HG03520 (cell line): ENCODE data around the gene MIEF2.

Experiments used
- ATAC-seq: cut with Tn5 transposase; IDR thresholded peaks from one replicate; pipeline ENCODE4 v1.9.1; 2021; ENCODE audit warnings: mild to moderate bottlenecking, moderate library complexity; ENCODE audit not compliant: unreplicated experiment

MIEF2 gene

DNA sequence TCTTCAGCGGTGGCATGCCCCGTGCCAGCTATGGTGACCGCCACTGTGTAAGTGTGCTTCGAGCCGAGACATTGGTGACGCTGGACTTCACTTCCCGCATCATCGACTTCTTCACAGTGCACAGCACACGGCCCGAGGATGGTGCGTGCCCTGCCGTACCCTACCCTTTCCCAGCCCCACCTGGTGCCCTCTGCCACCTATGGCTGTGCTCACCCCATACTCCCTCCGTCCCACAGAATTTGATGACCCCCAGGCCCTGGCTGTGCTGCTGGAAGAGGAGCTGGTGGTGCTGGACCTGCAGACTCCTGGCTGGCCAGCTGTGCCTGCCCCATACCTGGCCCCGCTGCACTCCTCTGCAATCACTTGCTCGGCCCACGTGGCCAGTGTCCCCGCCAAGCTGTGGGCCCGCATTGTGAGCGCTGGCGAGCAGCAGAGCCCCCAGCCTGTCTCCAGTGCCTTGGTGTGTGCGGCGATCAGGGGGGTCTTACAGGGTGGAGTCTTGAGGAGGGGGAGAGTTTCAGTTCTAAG, 25.5 kb upstream of the MIEF2 start:
- ATAC-seq, result no peak

DNA sequence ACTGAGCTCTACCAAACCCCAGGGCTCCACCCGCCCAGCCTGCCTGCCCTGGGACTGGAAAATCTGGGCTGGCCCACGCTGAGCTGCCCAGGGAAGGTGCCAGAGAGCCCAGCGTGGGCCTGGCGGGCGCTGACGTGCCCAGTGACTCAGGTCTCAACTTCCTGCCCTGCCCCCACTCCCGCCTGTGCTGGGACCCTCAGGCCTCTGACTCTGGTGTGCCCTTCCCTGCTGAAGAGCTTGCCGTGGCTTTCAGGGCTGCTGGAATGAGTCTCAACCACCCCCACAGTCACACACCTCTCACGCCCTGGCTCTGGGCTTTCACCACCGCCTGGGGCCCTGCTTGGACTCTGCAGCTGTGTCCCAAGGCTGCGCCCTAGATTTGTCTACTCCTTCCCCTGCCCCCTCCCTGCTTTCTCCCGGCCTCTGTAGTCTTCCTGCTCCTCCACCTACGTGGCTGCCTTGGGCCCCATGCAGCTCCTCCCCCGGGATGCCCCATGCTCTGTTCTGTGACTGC, 24.7 kb upstream of the MIEF2 start:
- no peak for ATAC-seq

DNA sequence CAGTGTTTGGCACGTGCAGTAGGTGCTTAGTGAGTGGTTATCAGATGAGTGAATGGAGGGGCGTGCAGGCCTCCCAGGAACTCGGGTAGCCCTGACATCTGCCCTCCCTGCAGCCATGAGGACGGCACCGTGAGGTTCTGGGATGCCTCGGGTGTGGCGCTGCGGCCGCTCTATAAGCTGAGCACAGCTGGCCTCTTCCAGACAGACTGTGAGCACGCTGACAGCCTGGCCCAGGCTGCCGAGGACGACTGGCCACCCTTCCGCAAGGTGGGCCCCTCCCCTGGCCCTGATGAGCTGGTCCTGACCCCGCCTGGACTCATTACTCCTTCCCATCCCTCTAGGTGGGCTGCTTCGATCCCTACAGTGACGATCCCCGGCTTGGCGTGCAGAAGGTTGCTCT, 24.0 kb upstream of the MIEF2 start:
- ATAC-seq, result no peak

- no peak for ATAC-seq
These were observed 23.0 kb upstream of the MIEF2 start for GRCh38 chr17:18237461-18237860.

DNA sequence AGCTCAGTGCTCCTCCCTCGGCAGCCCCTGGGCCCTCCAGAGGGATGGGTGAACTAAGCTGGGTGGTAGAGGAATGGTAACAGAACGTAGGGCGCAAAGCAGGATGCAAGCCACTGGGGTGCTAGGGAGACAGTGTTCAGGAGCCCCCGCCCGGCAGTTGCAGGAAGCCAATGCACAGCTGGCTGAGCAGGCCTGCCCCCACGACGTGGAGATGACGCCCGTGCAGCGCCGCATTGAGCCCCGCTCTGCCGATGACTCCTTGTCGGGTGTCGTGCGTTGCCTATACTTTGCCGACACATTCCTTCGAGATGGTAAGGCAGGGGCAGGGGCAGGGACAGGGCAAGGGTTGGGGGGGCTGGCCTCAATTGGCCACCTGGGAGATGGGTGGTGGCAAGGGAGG, 22.2 kb upstream of the MIEF2 start:
- ATAC-seq, result no peak

GRCh38 chr17:18240449-18240848, 20.0 kb upstream of the MIEF2 start:
- ATAC-seq, result no peak

GRCh38 chr17:18241229-18241871, 19.1 kb upstream of the MIEF2 start:
- ATAC-seq, result no peak

DNA sequence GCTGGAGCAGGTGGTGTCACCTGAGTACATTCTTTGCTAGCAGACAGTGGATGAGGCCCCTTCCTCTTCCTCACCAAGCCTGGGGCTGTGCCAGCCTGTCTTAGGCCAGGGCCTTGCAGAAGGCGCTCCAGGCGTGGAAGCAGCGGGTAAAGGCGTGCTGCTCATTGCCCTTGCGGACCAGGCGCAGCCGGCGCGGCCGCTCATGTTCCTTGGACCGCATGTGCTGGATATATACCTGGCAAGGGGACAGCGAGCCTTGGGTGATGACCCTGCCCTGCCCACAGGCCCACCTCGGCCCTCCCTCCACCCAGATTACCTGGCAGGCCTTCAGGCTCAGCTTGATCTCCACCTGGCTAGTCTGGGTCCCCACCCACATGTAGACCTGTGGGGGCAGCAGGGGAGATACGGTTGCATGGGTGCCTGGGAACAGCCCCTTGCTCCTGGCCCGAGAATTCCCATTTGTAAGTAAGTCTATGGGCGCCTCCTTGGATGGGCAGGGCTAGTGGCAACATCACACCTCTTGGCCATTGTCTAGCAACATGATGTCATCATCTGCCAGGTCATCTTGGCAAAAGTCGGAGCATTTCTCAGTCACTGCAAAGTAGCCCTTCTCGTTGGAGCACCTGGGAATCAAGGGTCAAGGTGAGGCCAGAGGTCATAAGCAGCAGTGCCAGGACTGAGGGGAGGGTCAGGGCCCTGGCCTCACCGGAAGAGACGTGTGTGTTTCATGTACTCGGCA, 15.3 kb upstream of the MIEF2 start:
- no peak for ATAC-seq

DNA sequence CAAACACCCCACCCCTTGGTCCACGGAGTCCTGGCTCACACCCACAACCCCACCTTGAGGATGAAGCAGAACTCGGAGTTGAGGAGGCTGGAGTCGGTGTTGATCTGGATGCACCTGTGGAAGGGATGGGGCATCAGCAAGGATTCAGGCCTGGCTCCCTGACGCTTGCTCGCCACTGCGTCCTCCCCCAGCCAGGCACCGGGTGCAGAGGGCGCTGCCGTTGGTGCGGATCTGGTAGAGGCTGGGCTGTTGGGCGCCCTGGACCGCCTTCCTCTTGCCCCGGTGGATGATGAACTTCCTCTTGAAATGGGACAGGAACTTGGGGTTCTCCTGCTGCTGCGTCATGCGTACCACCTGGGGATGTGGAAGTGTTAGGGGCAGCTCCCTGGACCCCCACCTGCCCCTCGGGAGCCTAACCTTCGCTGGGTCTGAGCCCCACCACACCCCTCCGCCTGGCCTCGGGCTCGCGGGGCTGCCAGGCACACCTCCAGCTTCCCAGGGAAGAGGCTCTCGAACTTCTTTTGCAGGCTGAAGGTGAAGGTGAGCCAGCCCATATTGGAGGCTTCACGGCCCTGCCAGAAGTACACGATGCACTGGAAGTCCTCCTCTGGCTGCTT, 14.2 kb upstream of the MIEF2 start:
- ATAC-seq, result no peak

DNA sequence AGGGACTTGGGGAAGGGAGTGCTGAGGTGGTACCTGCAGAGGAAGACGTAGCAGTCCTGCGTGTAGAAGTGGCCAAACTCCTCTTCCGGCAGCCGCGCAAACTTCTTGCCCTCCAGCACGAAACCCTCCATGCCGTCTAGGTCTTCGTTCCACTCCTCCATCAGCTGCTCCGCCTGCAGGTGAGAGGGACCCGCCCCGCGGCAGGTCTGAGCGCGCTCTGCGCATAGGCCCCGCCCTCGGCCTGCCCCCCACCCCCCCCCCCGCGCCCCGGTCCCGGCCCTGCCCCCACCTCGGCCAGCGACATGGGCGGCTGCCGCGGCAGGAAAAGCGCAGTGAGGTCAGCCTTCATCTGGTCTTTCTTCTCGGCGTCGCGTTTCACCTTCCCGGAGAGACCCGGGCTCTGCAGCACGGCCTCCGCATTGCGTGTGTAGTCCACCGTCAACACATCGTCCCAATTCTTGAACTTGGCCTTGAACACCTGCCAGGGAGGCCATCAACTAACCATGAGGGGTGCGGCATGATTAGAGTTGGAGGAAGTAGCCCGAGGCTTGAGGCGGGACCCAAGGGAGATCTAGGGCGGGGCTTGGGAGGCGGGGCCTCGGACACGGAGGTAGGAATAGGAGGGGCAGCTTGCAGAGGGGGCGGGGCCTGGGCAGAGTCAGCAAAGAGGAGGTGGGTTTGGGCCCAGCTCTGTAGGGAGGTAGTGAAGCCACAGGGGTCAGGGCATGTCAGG, 13.4 kb upstream of the MIEF2 start:
- no peak for ATAC-seq

- no peak for ATAC-seq
These were observed 12.9 kb upstream of the MIEF2 start for GRCh38 chr17:18247613-18248001.

- no peak for ATAC-seq
These were observed 12.1 kb upstream of the MIEF2 start for GRCh38 chr17:18248300-18248731.

GRCh38 chr17:18248811-18249210, 11.7 kb upstream of the MIEF2 start:
- no peak for ATAC-seq

GRCh38 chr17:18250259-18250658, 10.2 kb upstream of the MIEF2 start:
- no peak for ATAC-seq

DNA sequence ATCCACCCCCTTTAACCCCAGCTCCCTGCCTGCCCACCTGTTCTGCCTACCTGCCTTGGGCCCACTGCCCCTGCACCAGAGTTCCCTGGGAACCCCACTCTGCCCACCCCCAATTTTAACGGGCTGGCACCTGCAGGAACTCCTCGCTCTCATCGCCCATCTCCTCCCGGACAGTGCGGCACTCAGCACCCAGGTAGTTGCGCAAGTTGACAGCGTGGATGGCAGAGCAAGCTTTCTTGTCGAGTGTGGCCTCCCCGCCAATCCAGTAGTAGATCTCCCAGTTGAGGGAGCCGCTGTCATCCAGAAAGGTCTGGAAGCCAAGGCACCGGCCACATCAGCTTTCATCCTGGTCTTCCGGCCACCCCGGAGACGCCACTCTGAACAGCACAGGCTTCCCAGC, 9.8 kb upstream of the MIEF2 start:
- no peak for ATAC-seq

DNA sequence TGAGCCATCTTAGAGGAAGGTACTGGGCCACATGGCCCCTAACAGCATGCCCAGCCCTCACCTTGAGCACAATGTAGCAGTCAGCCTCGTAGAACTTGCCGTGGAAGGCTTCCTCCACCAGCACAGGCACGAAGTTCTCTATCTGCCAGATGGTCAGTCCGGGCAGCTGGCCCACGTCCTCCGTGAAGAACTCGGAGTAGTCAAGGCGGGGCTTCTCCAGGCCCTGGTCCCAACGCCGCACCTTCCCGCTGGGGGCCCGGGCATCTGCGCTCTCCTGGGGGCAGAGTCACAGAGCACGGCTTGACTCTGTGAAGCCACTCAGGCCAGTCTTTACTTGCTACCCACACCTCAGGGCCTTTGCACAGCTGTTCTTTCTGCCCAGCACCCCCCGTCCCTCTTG, 9.3 kb upstream of the MIEF2 start:
- ATAC-seq, result no peak

DNA sequence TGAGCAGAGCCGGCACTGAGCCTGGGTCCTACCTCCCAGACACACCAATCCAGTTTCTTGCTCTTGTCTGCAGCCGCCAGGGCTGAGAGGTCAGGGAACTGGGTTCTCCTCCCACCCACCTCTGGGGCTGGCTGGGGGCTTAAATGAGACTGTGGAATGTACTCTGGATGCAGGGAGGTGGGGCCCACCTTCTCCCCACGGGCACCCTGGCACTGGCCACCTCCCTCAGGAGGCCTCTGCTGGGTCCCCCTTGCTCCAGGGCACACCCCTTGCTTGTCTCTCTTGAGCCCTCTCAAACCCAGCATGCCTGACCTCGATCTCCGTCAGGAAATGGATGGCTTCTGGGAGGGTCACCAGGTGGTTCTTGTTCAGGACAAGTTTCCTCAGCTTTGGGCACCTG, 8.3 kb upstream of the MIEF2 start:
- no peak for ATAC-seq

- ATAC-seq, result no peak
These were observed 7.1 kb upstream of the MIEF2 start for GRCh38 chr17:18253187-18253884.

GRCh38 chr17:18253947-18254821, 6.3 kb upstream of the MIEF2 start:
- no peak for ATAC-seq
